ENCODE measurements around the gene FAM228A.

Gene FAM228A

DNA sequence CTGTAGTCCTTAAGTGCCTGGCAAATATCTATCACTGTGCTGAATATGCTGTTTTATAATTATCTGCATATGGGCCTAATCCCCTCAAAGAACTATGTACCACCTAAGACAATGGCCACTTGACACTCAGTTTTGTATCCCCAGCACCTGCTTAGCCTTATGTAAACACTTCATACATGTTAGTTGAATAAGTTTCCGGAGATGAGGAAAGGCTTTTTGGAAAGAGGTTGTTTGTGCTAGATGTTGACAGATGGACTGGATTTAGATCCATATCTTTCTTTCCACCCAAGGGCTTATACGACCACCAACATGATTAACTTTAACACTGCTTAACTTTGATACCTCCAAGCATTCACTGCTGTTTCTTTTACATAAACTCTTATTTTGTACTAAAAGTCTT is 63.3 kb downstream of the FAM228A start:
- H3K4me3 ChIP-seq (ENCODE audit: low read length), result no peak overlapping the region
- TF ChIP-seq, protein P1, sequence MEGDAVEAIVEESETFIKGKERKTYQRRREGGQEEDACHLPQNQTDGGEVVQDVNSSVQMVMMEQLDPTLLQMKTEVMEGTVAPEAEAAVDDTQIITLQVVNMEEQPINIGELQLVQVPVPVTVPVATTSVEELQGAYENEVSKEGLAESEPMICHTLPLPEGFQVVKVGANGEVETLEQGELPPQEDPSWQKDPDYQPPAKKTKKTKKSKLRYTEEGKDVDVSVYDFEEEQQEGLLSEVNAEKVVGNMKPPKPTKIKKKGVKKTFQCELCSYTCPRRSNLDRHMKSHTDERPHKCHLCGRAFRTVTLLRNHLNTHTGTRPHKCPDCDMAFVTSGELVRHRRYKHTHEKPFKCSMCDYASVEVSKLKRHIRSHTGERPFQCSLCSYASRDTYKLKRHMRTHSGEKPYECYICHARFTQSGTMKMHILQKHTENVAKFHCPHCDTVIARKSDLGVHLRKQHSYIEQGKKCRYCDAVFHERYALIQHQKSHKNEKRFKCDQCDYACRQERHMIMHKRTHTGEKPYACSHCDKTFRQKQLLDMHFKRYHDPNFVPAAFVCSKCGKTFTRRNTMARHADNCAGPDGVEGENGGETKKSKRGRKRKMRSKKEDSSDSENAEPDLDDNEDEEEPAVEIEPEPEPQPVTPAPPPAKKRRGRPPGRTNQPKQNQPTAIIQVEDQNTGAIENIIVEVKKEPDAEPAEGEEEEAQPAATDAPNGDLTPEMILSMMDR (conservative IDR thresholded peaks at IDR 0.05; ENCODE audit: low read depth, low read length), result no peak
- no peak for DNase-seq (ENCODE audit: low read depth)

DNA sequence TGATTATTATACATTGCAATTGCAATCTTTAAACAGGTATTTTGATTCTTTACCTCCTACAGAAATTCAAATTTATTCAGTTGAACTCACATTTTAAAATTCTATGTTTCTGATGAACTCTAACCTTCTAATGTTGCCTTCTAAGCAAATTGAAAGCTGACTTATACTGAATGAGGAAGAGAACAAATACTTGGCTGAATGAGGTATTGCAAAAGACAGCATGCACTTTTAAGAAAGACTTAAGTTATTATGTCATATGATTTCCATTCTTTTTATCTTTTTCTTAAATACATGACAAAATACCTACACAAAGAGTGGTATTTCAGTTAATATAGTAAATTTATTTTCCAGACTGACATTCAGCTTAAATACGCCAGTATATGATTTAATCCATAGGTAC is 64.7 kb downstream of the FAM228A start:
- TF ChIP-seq, protein P1 (conservative IDR thresholded peaks at IDR 0.05; ENCODE audit: low read depth, low read length), result no peak
- no peak for DNase-seq (ENCODE audit: low read depth)
- H3K4me3 ChIP-seq (ENCODE audit: low read length), result no peak overlapping the region

Measured in retinal pigment epithelial cell (primary cell).